ENCODE measurements around the gene STOX1. TPM values are rescaled to one million over a fixed set of nuclear protein-coding genes. Genes with fewer than 3 reads are reported as not detected.
"Not testable (repeated sequence)": the region's sequence is repeated elsewhere in the genome, so short reads cannot be mapped to it uniquely, and the experiment has no call there.

Gene STOX1
- total RNA-seq, 2 donors from 2014 or later, result 0.24 to 0.32 TPM

- no peak for DNase-seq (ENCODE audit: low spot score)
- intact Hi-C loops (cut with DNase I), result no loop called here
Observed at GRCh38 chr10:68871105-68871711, 43.9 kb downstream of the STOX1 start.

- DNase-seq (ENCODE audit: low spot score), result no peak
Observed at GRCh38 chr10:68871731-68872342, 44.5 kb downstream of the STOX1 start.

GRCh38 chr10:68876246-68877138 lies 49.2 kb downstream of the STOX1 start:
- no peak for DNase-seq (ENCODE audit: low spot score)
- intact Hi-C loops (cut with DNase I), result no loop called here

More at GRCh38 chr10:68871731-68872342, 44.5 kb downstream of the STOX1 start:
- intact Hi-C loops (cut with DNase I), result no loop called here

- intact Hi-C loops (cut with DNase I), result no loop called here
- no peak for DNase-seq (ENCODE audit: low spot score)
Observed at GRCh38 chr10:68877482-68878110, 50.3 kb downstream of the STOX1 start.

- intact Hi-C loops (cut with DNase I), result no loop called here
- no peak for DNase-seq (ENCODE audit: low spot score)
Observed at GRCh38 chr10:68878496-68878895, 51.2 kb downstream of the STOX1 start.

- intact Hi-C loops (cut with DNase I), result no loop called here
- no peak for DNase-seq (ENCODE audit: low spot score)
Observed at GRCh38 chr10:68879628-68880027, 52.3 kb downstream of the STOX1 start.

GRCh38 chr10:68880181-68880580 lies 52.9 kb downstream of the STOX1 start:
- no peak for DNase-seq (ENCODE audit: low spot score)
- intact Hi-C loops (cut with DNase I), result no loop called here

GRCh38 chr10:68895041-68895440 lies 67.7 kb downstream of the STOX1 start:
- intact Hi-C loops (cut with DNase I), result loop anchor here (10.0 kb wide), 2 partner anchors 90 to 100 kb away; no protein-coding TSS in a partner anchor
- DNase-seq (ENCODE audit: low spot score), result no peak

- no peak for DNase-seq (ENCODE audit: low spot score)
- intact Hi-C loops (cut with DNase I), result loop anchor here (10.0 kb wide), 2 partner anchors 93 to 103 kb away; no protein-coding TSS in a partner anchor
Observed at GRCh38 chr10:68897336-68897741, 70.0 kb downstream of the STOX1 start.

- no peak for DNase-seq (ENCODE audit: low spot score)
- intact Hi-C loops (cut with DNase I), result loop anchor here (10.0 kb wide), 2 partner anchors 94 to 104 kb away; no protein-coding TSS in a partner anchor
Observed at GRCh38 chr10:68899186-68899745, 71.9 kb downstream of the STOX1 start.

GRCh38 chr10:68900427-68901104 lies 73.2 kb downstream of the STOX1 start:
- peak; percentile 92 for DNase-seq (ENCODE audit: low spot score)
- intact Hi-C loops (cut with DNase I), result no loop called here

GRCh38 chr10:68901105-68901927 lies 74.0 kb downstream of the STOX1 start, which contains the start of gene DDX50:
Gene DDX50, plus strand, starts transcription at chr10:68901315. Its CDS starts 70 bp downstream, at chr10:68901385.
- intact Hi-C loops (cut with DNase I), result no loop called here
- peak; percentile 99 for DNase-seq (ENCODE audit: low spot score)

- intact Hi-C loops (cut with DNase I), result no loop called here
Observed at GRCh38 chr10:68902382-68902781, 75.1 kb downstream of the STOX1 start.

GRCh38 chr10:68924593-68924992 lies 97.3 kb downstream of the STOX1 start:
- DNase-seq (ENCODE audit: low spot score), result no peak
- intact Hi-C loops (cut with DNase I), result no loop called here

More at GRCh38 chr10:68902382-68902781, 75.1 kb downstream of the STOX1 start:
- DNase-seq (ENCODE audit: low spot score), result no peak

GRCh38 chr10:68925489-68925888 lies 98.2 kb downstream of the STOX1 start:
- DNase-seq (ENCODE audit: low spot score), result no peak
- intact Hi-C loops (cut with DNase I), result no loop called here

- DNase-seq (ENCODE audit: low spot score); intact Hi-C loops (cut with DNase I): not testable (repeated sequence)
Observed at GRCh38 chr10:68929157-68929556, 101.8 kb downstream of the STOX1 start.

GRCh38 chr10:68929888-68930287 lies 102.6 kb downstream of the STOX1 start:
- DNase-seq (ENCODE audit: low spot score); intact Hi-C loops (cut with DNase I): not testable (repeated sequence)

- DNase-seq (ENCODE audit: low spot score); intact Hi-C loops (cut with DNase I): not testable (repeated sequence)
Observed at GRCh38 chr10:68932860-68933259, 105.5 kb downstream of the STOX1 start.
